Amniotic stem cell (primary cell): ENCODE measurements around the gene C2orf78.
"Not testable (repeated sequence)": the region's sequence is repeated elsewhere in the genome, so short reads cannot be mapped to it uniquely, and the experiment has no call there.

ENCODE experiments used
- DNase-seq: peaks from one replicate; lab custom pipeline; 2025; lab: John Stamatoyannopoulos, UW

C2orf78 gene

DNA sequence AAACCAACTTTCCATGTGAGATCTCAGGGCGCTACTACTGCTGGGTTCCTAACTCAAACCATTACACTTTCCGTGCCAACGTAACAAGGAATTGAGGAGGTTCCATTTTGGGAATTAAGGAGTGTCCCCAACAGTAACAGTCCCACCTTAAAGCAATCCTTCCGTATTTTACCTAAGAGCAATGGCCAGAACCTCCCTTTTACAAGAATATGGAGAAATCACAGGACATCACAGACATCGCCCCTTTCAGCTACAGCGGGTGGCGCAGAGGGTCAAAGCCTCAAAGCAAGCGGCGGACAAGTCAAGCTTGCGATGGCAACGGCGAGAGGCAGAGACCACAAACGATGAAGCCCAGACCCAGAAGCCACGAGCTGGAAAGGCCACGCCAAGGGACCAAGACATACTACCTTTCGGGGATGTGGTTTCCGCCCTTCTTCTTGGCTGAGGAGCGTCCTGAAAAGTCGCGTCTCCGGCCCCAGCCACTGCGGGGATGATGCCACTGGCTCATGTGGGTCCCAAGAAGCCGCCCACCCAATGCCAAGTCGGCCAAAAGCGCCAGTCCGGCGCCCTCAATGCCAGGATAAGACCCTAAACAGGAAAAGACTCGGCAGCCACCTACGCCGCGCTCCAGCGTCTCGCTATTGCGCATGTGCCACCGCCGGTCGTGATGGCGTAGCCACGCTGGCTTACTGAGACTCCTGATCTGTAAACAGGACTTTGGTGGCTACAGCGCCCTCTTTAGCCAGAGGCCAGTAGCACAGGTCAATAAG, 4.3 kb upstream of the C2orf78 start, which contains the start of gene DUSP11:
DUSP11 (minus strand) TSS at position 637 of the 770 bp plus-strand sequence; CDS start at position 508, 129 bp downstream.
- peak; percentile 82 for DNase-seq

DNA sequence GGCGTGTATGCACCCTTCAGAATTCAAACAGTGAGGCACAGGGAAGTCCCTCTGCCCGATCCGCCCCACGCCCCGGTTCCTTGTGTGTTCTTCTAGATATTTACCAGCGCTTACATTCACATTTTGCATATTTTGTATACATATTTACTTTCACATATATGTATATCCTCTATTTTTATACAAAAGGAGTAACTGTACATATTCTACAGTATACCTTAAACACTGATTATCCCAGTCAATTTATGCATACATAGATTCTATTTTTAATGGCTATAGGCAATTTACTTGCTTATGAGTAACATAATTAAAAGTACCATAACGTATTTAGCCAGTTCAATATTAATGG, 3.8 kb upstream of the C2orf78 start:
- DNase-seq, result no peak

DNA sequence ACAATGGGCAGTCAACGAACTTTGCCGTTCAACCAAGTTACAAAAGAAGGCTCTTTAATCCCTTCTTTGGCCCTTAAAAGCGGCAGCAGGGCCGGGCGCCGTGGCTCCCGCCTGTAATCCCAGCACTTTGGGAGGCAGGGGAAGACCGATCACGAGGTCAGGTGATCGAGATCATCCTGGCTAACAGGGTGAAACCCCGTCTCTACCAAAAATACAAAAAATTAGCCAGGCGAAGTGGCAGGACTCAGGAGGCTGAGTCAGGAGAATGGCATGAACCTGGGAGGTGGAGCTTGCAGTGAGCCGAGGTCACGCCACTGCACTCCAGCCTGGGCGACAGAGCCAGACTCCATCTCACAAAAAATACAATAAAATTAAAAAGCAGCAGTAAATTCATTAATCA, 581 bp upstream of the C2orf78 start:
- DNase-seq, result not testable (repeated sequence)

DNA sequence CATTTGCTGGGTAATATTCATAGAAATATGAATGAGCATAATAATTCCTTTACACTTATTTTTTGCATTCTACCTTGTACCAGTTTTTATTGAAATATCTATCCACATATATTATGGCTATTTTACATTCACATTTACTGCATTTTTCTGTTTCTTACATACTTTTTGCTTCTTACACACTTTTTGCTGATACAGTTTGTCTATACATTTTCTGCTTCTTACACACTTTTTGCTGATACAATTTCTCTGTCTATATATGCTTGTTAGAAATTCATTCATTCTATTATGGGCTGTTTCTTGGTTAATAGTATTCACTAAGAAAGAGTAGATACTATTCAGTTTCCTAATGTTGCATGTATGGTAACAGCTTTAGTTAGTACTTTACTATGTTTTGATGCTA, 27.9 kb downstream of the C2orf78 start:
- no peak for DNase-seq

DNA sequence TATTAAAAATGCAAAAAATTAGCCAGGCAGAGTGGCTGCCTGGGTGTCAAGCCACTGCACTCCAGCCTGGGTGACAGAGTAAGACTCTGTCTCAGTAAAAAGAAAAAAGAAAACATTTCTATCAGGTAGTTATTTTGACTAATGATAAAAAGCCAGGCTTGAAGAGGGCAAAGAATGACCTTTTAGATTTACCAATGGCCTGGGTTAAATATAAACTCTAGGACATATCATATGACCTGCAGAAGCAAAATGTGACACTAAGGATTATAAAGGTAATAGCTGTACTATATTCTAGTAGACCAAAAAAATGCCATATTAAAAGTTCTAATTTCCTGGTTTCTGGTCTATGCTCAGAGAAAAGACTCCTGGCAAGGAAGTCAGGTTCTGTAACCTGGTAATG, 28.7 kb downstream of the C2orf78 start:
- no peak for DNase-seq

DNA sequence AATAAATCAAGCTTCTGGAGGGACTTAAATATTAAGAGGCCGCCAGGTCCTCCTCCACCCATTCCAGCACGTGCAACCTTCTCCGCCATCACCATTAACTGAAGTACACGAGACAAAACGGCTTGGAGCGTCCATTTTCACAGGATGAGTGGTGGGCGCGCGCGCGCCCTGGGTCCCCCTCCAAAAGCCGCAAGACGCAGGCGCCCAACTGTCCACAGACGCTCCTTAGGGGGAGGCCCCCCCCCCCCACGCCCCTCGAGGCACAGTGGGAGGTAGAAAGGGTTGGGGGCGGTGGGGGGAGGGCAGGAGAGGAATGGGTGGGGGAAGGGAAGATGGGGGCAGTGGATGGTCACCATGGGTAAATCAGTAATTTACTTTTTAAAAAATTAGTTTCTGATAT, 34.3 kb downstream of the C2orf78 start:
- DNase-seq, result no peak

DNA sequence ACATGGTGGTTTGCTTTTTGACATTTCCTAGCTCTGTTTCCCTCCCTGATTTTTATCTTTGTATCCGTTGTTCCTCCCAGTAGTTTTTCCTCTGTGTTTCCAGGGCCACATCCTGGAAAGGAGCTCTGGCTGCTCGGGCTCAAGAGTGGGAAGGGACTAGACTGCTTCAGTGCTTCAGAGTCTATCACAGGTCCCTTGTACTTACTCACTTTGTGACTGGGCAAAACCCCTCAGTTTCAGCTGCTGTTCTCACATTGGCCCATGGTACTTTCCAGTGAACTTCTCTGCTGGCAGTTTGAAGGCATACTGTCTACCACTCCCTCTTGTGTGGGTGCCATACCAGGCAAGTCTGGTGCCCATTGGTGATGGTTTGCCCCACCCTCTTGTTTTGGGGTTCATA, 37.2 kb downstream of the C2orf78 start:
- no peak for DNase-seq

DNA sequence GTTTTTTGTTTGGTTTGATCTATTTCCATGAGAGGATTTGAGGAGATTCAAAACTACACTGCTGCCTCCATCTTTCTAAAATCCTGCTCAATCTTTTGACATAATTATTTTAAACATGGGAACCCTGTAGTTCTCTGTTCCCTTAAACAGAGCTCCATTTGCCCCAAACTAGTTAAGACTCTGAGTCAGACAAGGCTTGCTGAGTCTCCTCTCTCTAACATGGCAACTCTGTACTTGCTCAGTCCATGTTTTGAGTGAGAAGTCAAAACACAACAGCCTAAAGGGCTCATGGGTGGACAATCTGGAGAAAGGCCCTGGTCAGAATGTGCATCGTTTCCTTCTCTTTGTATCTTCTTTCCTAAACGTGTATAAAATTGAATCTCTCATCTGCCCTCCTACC, 37.7 kb downstream of the C2orf78 start:
- no peak for DNase-seq

DNA sequence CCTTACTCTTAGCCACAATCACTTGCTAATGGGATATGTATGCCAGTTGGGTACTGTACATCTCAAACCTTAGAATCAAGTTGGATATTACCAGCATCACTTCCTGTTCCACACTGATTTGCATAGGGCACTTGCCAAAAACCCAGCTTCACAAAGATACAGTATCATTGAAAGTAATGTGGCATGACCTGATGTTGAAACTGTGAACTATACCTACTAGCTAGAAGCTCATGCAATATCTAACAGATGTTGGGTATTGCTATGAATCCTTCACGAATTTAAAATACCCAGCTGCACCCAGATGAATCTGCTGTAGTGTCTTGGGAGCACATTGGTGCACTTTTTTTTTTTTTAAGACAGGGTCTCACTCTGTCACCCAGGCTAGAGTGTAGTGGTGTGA, 38.3 kb downstream of the C2orf78 start:
- DNase-seq, result no peak

DNA sequence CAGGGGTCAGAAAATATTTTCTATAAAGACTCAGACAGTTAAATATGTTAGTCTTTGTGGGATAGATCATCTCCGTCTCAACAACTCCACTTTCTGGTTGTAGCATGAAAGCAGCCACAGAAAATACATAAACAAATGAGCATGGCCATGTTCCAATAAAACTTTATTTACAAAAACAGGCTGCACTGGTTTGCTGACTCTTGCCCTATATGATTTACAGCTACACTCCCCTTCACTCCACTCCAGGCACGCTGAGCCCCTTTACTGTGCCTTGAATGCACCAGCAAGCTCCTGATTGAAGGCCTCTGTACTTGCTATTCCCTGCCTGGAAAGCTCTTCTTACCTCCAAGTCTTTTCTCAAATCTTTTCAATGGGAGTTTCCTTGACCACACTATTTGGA, 39.0 kb downstream of the C2orf78 start:
- no peak for DNase-seq

DNA sequence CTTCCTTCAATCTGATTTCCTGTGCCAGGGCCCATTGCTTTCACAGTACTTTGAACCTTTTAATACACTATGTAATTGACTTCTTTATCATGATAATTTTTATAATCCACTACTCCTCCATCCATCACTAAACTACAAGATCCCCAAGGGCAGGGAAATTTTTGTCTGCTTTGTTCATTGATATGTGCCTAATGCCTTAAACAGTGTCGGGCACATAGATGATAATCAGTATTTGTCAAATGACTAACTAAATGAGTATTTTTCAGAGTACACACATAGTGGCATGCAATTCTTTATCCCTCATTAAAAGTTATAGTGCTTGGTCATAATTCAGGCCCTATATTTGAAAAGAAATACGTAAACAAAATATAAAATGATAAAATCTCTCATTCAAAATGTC, 39.4 kb downstream of the C2orf78 start:
- DNase-seq, result no peak

DNA sequence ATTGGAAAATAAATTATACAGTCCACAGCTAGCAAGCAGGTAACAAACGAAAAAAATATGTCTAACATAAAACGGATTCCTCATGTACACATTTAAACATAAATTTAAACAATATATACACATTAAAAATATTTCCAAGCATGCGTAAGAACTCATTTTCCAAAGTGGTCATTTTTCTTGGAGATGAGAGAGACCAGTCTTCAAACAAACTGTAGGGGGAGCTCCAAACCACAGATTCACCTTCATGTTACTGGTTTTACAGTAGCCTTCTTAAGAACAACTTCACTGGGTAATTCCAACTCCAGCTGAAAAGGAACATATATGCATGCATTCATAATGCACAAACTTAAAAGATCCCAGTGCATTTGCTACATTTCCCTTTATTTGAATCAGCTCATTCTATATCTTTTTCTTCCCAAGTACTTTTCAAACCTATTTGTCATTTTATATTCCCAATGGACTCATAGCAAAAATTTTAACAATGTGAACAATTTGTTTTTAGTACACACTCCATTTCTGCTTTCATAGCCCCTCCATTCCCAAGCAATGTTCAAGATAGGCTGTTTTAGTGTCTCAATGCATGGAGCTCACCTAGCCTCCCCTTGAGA, 40.0 kb downstream of the C2orf78 start:
- DNase-seq, result peak; percentile 82

DNA sequence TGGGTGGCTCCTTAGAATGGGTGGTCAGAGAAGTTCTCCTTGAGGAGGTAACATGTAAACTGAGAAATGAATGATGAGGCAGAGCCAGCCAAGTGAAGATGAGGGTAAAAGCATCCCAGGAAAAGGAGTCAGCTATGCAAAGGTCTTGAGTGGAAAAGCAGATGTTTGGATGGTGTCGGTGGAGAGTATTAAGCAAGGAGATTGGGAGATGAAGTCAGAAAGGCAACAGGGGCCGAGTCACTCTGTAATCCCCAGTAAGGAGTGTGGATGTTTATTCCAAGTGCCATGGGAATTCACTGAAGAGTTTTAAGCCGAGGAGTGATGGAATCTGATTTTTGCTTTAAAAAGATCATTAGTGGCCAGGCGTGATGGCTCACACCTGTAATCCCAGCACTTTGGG, 41.4 kb downstream of the C2orf78 start:
- DNase-seq, result no peak

DNA sequence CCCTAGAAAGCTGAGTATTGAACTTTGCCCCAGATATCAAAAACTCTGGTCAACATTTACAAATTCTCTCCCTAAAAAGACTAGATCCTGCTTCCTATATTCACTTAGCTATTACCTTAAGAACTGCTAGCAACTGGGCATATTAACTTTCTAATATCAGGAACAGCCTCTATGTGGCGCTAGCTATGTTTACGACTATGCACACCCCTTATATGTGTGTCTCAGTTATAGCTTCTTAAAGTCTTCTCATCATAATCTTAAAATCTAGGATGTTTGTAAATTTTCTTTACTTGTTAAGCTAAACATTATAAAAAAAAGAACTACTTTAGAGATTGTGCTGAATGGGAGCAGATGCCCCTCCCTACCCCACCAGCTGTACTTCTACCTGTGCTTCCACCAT, 43.0 kb downstream of the C2orf78 start:
- no peak for DNase-seq

DNA sequence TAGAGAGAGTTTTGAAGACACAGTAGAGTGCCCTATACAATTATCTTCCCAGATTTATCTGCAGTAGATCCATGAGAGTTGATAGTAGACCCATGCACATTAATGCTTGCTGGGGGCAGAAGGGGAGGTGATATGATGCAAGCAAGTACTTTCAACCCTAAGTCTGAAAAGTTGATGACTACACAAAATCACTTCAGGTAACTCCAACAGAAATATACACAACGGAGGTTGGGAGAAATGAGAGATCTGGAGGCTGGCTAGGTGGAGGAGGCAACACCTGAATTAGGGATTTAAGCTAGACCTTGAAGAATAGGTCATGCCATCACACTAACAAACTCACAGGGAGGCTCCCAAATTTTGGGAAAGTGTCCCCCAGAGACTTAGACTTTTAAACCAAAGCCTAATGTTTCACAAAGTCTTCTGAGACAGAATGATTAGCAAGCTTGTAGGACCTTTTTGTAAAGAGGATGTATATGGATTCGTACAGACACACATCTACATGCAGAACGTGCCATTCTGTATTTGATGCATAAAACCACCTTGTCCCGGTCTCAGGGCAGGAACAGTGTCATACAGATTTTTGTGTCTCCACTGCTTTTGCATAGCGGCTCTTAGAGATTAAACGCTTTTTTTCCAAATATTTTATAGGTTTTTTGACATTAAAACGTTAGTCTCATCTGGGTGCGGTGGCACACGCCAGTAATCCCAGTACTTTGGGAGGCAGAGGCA, 43.8 kb downstream of the C2orf78 start:
- no peak for DNase-seq

DNA sequence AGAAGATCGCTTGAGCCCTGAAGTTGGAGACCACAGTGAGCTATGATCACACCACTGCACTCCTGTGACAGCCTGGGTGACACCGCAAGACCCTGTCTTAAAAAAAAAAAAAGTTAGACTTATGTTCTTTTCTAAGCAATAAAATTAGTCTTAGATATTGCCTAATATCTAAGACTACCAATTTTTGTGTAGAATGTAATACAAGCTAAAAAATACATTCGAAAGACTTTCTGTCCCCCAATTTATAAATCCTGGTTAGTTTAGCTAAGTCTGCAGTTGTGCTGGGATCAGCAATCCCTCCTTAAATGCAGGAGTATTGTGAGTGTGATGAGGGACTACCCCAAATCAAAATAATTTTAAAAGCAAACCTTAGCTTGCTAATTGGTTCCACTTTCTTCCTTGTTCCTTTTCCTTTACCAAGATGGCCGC, 44.4 kb downstream of the C2orf78 start:
- DNase-seq, result no peak

DNA sequence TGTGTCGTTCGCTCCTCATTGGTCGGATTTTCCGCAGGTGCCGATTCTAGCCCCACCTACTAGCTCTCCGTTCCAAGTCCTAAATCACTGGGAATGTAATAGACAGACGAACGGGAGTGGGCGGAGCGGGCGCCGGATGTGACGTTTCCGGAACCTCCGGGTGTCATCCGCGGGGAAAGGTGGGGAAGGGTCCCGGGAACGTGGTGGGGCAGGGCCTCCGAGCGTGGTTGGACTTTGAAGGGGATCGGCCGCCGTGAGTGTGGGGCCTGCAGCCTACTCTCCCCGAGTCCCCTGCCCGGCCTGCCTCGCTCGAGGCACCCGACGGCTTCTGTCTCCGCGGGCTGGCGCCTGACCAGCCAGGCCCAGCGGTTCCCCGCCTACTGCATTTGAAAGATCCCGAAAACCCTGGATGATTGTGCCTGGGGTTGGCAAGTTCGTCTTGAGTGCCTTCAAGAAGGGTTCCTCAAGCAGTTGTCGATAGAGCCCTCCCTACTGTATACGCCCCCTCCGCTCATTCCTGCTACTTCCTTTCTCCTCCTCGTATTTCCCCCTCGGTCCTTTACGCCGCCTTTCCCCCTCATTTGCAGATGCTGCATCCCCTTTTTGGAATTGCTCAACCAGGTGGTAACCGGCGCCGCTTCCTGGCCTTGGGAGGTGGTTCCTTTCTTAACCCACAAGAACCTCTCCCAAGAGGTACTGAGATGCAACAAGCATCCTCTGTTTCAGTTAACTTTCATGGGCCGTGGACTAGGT, 45.0 kb downstream of the C2orf78 start, which contains the start of gene STAMBP:
STAMBP (plus strand) TSS at position 144 of the 753 bp plus-strand sequence. CDS start 1,896 bp downstream, outside the sequence.
- peak; percentile 90 for DNase-seq

DNA sequence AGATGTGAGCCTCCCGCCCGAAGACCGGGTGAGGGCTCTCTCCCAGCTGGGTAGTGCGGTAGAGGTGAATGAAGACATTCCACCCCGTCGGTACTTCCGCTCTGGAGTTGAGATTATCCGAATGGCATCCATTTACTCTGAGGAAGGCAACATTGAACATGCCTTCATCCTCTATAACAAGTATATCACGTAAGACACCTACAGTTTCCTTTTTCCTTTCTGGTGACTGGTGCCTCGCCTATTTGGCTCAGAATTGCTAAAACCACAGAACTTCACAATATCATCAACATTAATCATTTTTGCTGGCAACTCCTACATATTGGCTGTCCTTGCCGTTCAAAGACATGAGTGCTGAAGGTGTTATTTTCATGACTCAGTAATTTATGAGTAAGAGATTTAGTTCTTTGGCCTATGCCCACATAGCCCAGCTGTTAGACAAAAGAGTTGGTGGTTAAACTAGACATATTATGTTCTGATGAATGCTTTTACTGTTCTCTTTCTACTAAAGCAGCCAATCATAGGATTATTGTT, 47.0 kb downstream of the C2orf78 start:
- no peak for DNase-seq

DNA sequence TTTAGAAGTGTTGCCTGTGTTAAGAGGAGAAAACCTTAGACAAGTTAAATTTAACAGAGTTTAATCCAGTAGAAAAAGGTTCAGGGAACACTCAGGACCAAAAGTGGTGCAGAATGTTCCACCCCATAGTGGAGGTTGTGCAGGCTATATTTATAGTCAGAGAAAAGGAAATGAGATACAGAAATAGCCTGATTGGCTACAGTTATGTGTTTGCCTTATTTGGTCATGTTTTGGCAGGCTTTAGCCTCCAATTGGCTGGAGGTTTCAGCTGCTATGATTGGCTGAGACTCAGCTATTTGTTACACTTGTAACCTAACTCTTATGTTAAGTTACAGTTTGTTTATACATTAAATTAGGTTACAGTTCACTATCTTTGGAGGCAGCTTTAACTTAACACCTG, 48.9 kb downstream of the C2orf78 start:
- no peak for DNase-seq

DNA sequence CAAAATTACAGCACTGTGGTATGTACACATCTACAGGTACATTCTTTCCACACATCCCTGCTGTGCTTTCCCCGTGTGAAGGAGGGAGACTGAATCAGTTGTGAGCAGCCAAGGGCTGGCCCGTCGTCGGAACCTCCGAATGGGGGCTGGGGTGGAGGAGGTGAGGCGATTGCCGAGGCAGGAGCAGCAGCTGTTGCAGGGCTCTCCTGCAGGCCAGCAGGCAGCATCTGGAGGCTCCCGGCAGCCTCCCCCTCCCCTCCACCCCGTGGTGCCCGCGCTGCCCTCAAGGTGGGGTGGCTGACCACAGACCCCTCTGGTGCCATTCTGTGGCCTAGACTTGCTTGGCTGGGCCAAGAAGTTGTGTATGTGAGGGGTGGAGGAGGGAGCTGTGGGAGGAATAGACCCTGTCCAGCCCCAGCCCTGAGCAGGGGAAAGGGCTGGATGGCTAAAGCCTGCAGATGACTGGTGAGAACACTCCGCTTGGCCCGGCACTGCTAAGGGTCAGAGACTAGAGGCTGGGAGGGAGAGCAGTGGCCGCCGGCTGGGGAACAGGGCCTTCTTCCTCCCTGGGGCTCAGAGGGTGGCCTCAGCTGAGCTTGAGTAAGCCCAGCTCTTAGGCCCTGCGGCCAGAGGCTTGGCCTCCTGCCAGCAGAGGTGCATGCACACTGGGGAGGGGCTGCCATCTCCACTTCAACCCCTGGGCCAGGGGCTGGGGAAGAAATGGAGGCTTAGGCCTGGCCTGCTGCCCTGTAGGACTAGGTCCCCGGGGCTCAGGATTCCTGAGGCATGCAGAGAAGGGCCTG, 52.4 kb downstream of the C2orf78 start:
- DNase-seq, result no peak
